H1 (cell line): ENCODE results near the gene PATE2. TPM values are rescaled to one million over a fixed set of nuclear protein-coding genes. Genes with fewer than 3 reads are reported as not detected.

Experiments
- HDAC6 ChIP-seq: IDR thresholded peaks from one replicate; pipeline ENCODE4 v1.7.1; 2012; ENCODE audit warnings: low read depth, mild to moderate bottlenecking, inconsistent platforms, low read length, moderate library complexity
- JUND ChIP-seq: IDR thresholded peaks from 2 replicates; pipeline ENCODE4 v1.6.1; 2011; ENCODE audit warnings: mild to moderate bottlenecking, improper control_type of control experiment, low read length
- polyA plus RNA-seq, 7 experiments: library from polyadenylated mRNA; depleted of rRNA in 3 of 7; stranded (reverse) in 5 of 7; unstranded in 2 of 7; fragments of >200 nt in 5 of 7; fragments of 200-250 nt in 2 of 7; gene quantifications; 1 replicate in 5 of 7; 2 replicates in 1 of 7; 4 replicates in 1 of 7; pipeline versions ENCODE4 v1.2.1 to v1.2.3, GENCODE V29; 2011 to 2013; ENCODE audit warnings: missing spikeins in 2 of 7, mixed read lengths in 2 of 7
- total RNA-seq: library from RNA; stranded (reverse); fragmentation: NEBNext Ultra II Directional; extraction: Animal tissue kit (Norgen Biotek cat#: 25700); gene quantifications from 2 replicates; pipeline ENCODE4 v1.2.1, GENCODE V29; 2021

The PATE2 gene
- total and polyA plus RNA-seq, 2 of the 8 experiments (the other 6 are each of a cell fraction or from before 2014, with no cell fraction given) = 0.14 TPM; not detected in 1

- TF ChIP-seq HDAC6 (no peak), JUND (no peak)
Observed at GRCh38 chr11:125772834-125773505, 5.7 kb downstream of the PATE2 start (continued).
